Fibroblast of lung (primary cell): ENCODE data around the gene DNAJC7. TPM values are rescaled to one million over a fixed set of nuclear protein-coding genes. Genes with fewer than 3 reads are reported as not detected.

ENCODE experiments used
- DNase-seq, 2 donors: peaks; one replicate each; pipeline versions ENCODE4 v3.0.0 to v3.0.0-alpha.2; 2010; ENCODE audit warnings: low read depth in 2 of 2
- H2AFZ ChIP-seq: 2 replicates; pipeline ENCODE4 v1.5.1; 2012; ENCODE audit warnings: low read length, control low read depth, inconsistent platforms
- H3K27ac ChIP-seq: 2 replicates; pipeline ENCODE4 v1.5.1; 2011; ENCODE audit warnings: low read length, control low read depth; ENCODE audit not compliant: insufficient read depth
- H3K27me3 ChIP-seq: 2 replicates; pipeline ENCODE4 v1.5.1; 2011; ENCODE audit warnings: mild to moderate bottlenecking, low read length; ENCODE audit not compliant: control insufficient read depth, insufficient read depth
- H3K36me3 ChIP-seq: 2 replicates; pipeline ENCODE4 v1.5.1; 2011; ENCODE audit warnings: low read length; ENCODE audit not compliant: control insufficient read depth, insufficient read depth
- H3K4me1 ChIP-seq: 2 replicates; pipeline ENCODE4 v1.5.1; 2011; ENCODE audit warnings: low read length; ENCODE audit not compliant: control insufficient read depth, insufficient read depth; ENCODE audit errors: extremely low read depth
- H3K4me2 ChIP-seq: 2 replicates; pipeline ENCODE4 v1.5.1; 2011; ENCODE audit warnings: low read length, control low read depth; ENCODE audit not compliant: insufficient read depth; ENCODE audit errors: extremely low read depth
- H3K4me3 ChIP-seq, 4 experiments: fragments of 200-600 bp in 1 of 4; sonication (generic) in 1 of 4; replicated peaks in 1 of 4; 2 replicates each; pipeline ENCODE4 v1.5.1; 2011 to 2016; ENCODE audit warnings: low read length in 4 of 4, low read depth in 3 of 4, mild to moderate bottlenecking in 3 of 4, control low read depth in 2 of 4, inconsistent platforms in 1 of 4, mixed read lengths in 1 of 4; ENCODE audit not compliant: insufficient read depth in 1 of 4; ENCODE audit errors: control extremely low read depth in 1 of 4
- H3K79me2 ChIP-seq: 2 replicates; pipeline ENCODE4 v1.5.1; 2012; ENCODE audit warnings: mild to moderate bottlenecking, low read length, inconsistent platforms; ENCODE audit not compliant: control insufficient read depth, insufficient read depth
- H3K9ac ChIP-seq: 2 replicates; pipeline ENCODE4 v1.5.1; 2011; ENCODE audit warnings: mild to moderate bottlenecking, low read length, control low read depth; ENCODE audit not compliant: insufficient read depth
- H3K9me3 ChIP-seq: 2 replicates; pipeline ENCODE4 v1.5.1; 2012; ENCODE audit warnings: low read depth, low read length; ENCODE audit not compliant: control insufficient read depth, insufficient read depth
- H4K20me1 ChIP-seq: 2 replicates; pipeline ENCODE4 v1.5.1; 2011; ENCODE audit warnings: low read length; ENCODE audit not compliant: control insufficient read depth, insufficient read depth; ENCODE audit errors: extremely low read depth
- EZH2 ChIP-seq: IDR thresholded peaks from 2 replicates; pipeline ENCODE4 v1.5.1; 2012; ENCODE audit warnings: low read length, control low read depth, mild to moderate bottlenecking; ENCODE audit errors: missing control alignments
- polyA plus RNA-seq, 2 donors: library from polyadenylated mRNA; depleted of rRNA in 1 of 2; stranded (reverse) in 1 of 2; unstranded in 1 of 2; fragments of >200 nt; gene quantifications; 2 replicates each; pipeline ENCODE4 v1.2.1, GENCODE V29; 2011 to 2012; ENCODE audit warnings: missing spikeins in 1 of 2
- total RNA-seq: library from RNA; depleted of rRNA; stranded (reverse); fragments of >200 nt; gene quantifications from 2 replicates; pipeline ENCODE4 v1.2.1, GENCODE V29; 2014
- TF ChIP-seq, protein P1 (sequence below), 2 donors: IDR thresholded peaks in 1 of 2; conservative IDR thresholded peaks in 1 of 2; 1 replicate in 1 of 2; 2 replicates in 1 of 2; pipeline ENCODE4 v1.5.1; 2011 to 2012; ENCODE audit warnings: low read length in 2 of 2, control low read depth in 1 of 2, inconsistent platforms in 1 of 2, low read depth in 1 of 2, mild to moderate bottlenecking in 1 of 2

The DNAJC7 gene
- total and polyA plus RNA-seq, 2 donors (not counting 1 experiment from before 2014, with no cell fraction given) = 53.5 to 78.8 TPM

- Histone ChIP-seq H3K4me3 (no peak overlapping the region), H4K20me1 (no peaks in the 10 kb centered on the region), H3K4me1 (no peaks in the 10 kb centered on the region), H3K9me3 (no peaks in the 10 kb centered on the region), H3K36me3 (peaks cover 13% of the 10 kb centered on the region), H3K27ac (no peak overlapping the region), H3K27me3 (no peaks in the 10 kb centered on the region), H3K9ac (no peak overlapping the region), H3K4me2 (no peak overlapping the region), H3K79me2 (peaks cover 12% of the 10 kb centered on the region), H2AFZ (no peak overlapping the region)
- DNase-seq = no peak
- TF ChIP-seq, protein P1, sequence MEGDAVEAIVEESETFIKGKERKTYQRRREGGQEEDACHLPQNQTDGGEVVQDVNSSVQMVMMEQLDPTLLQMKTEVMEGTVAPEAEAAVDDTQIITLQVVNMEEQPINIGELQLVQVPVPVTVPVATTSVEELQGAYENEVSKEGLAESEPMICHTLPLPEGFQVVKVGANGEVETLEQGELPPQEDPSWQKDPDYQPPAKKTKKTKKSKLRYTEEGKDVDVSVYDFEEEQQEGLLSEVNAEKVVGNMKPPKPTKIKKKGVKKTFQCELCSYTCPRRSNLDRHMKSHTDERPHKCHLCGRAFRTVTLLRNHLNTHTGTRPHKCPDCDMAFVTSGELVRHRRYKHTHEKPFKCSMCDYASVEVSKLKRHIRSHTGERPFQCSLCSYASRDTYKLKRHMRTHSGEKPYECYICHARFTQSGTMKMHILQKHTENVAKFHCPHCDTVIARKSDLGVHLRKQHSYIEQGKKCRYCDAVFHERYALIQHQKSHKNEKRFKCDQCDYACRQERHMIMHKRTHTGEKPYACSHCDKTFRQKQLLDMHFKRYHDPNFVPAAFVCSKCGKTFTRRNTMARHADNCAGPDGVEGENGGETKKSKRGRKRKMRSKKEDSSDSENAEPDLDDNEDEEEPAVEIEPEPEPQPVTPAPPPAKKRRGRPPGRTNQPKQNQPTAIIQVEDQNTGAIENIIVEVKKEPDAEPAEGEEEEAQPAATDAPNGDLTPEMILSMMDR (conservative IDR thresholded peaks at IDR 0.05 in 1 of 2, IDR thresholded peaks at IDR 0.05 in 1 of 2; ENCODE audit: low read depth in 1 of 2, low read length in 2 of 2) = no peak
- no peak for TF ChIP-seq EZH2
These were observed 20.4 kb downstream of the DNAJC7 start for GRCh38 chr17:41996855-41997164.

- TF ChIP-seq, protein P1 (conservative IDR thresholded peaks at IDR 0.05 in 1 of 2, IDR thresholded peaks at IDR 0.05 in 1 of 2; ENCODE audit: low read depth in 1 of 2, low read length in 2 of 2) = no peak
- TF ChIP-seq EZH2 = no peak
- Histone ChIP-seq H3K9me3 (no peaks in the 10 kb centered on the region), H3K4me2 (no peak overlapping the region), H3K36me3 (peaks cover 15% of the 10 kb centered on the region), H3K27ac (no peak overlapping the region), H3K4me1 (no peaks in the 10 kb centered on the region), H3K4me3 (no peak overlapping the region), H3K9ac (no peak overlapping the region), H3K79me2 (no peaks in the 10 kb centered on the region), H4K20me1 (no peaks in the 10 kb centered on the region), H3K27me3 (no peaks in the 10 kb centered on the region), H2AFZ (no peak overlapping the region)
- peak in 1 of 2 donors; percentile 32 for DNase-seq
These were observed 24.7 kb downstream of the DNAJC7 start for GRCh38 chr17:41992576-41992975.

- peaks cover 9% of the 10 kb centered on the region for H3K36me3 ChIP-seq
- no peak overlapping the region for H3K4me2 ChIP-seq
- no peak for TF ChIP-seq EZH2
- TF ChIP-seq, protein P1 (conservative IDR thresholded peaks at IDR 0.05 in 1 of 2, IDR thresholded peaks at IDR 0.05 in 1 of 2; ENCODE audit: low read depth in 1 of 2, low read length in 2 of 2) = no peak
- H4K20me1 ChIP-seq = no peaks in the 10 kb centered on the region
- no peak overlapping the region for H3K27ac ChIP-seq
- H3K4me3 ChIP-seq = no peak overlapping the region
- no peaks in the 10 kb centered on the region for H3K4me1 ChIP-seq
- H2AFZ ChIP-seq = no peak overlapping the region
- H3K9ac ChIP-seq = no peak overlapping the region
- DNase-seq = no peak
- no peaks in the 10 kb centered on the region for H3K79me2 ChIP-seq
- no peaks in the 10 kb centered on the region for H3K9me3 ChIP-seq
- H3K27me3 ChIP-seq = no peaks in the 10 kb centered on the region
These were observed 27.4 kb downstream of the DNAJC7 start for GRCh38 chr17:41989702-41990419.
